Daoy (cell line): Measurements from ENCODE around the gene ANKMY2. TPM values are rescaled to one million over a fixed set of nuclear protein-coding genes. Genes with fewer than 3 reads are reported as not detected.
"Not testable (repeated sequence)": the region's sequence is repeated elsewhere in the genome, so short reads cannot be mapped to it uniquely, and the experiment has no call there.

Experiments used
- DNase-seq: peaks from one replicate; pipeline ENCODE4 v3.0.0-alpha.2; 2015; ENCODE audit warnings: low read depth
- total RNA-seq: library from RNA; depleted of rRNA; stranded (reverse); fragments of >200 nt; shearing (Covaris generic); gene quantifications from 2 replicates; pipeline ENCODE4 v1.2.3, GENCODE V29; 2014

ANKMY2 gene
- total RNA-seq, 1 experiment from 2014 or later: 21.9 TPM

DNA sequence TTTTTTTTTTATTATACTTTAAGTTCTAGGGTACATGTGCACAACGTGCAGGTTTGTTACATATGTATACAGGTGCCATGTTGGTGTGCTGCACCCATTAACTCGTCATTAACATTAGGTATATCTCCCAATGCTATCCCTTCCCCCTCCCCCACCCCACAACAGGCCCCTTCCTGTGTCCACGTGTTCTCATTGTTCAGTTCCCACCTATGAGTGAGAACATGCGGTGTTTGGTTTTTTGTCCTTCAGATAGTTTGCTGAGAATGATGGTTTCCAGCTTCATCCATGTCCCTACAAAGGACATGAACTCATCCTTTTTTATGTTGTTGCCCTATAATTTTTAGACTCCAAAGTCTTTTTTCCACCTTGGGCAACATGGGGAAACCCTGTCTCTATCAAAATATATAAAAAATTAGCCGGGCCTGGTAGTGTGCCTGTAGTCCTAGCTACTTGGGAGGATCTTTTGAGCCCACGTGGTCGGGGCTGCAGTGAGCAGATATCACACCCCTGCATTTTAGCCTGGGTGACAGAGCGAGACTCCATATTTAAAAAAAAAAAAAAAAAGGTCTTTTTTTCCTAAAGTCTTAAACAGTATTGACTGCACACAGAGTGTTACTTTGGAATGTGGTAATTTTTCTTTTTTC, 14.4 kb upstream of the ANKMY2 start:
- DNase-seq: not testable (repeated sequence)

DNA sequence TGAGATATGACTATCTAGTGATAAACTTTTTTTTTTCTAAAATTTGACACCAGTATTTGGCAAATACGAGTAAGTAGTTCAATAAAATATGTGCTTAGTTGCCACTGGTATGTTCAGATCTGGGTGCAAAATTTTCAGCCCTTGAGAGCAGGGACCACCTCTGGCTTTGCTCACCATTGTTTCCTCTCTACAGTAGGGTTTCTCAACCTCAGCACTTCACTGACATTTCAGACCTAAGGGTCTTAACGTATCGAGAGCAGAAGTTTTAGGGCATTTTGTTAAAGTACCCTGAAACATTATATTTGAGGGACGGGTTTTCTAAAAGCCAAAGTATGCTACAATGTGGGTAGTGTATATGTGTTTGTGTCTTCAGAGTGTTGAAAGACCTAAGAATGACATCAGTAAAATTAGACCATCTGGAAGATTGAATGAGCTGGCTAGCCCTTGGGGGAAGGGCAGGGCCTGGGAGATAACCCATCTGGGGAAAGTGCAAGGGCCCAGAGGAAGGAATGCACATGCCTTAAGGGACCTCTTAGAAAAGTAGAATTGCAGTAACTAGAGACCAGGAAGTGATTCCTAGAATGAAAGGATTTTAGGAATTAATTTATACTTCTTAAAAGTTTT, 12.2 kb upstream of the ANKMY2 start:
- DNase-seq: peak; percentile 61

DNA sequence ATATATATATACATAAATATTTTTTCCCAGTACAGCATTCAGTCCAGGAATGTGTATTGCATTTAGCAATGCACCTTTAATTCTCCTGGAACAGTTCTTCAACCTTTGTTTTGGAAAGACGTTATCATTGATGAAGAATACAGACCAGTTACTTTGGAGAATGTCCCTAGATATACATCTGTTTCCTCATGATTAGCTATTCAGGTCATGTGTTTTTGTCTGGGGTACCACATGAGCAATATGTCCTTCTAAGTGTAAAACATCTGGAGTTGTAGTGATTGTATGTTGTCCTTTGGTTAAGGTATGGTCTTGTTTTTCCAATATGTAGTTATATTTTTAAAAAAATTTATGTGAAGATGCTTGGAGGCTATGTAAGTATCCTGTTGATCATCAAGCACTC, 10.6 kb upstream of the ANKMY2 start:
- no peak for DNase-seq

DNA sequence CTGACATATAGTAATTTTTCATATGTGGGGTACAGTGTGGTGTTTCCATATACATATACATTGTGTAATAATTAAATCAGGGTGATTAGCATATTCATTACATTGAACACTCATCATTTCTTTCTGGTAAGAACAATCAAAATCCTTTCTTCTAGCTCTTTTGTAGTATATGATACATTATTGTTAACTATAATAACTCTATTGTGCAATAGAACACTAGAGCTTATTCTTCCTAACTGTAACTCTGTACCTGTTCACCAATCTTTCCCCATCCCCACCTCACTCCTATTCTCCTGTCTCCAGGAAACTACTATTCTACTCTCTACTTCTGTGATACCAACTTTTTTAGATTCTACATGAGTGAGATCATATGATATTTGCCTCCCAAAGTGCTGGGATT, 9.8 kb upstream of the ANKMY2 start:
- no peak for DNase-seq

DNA sequence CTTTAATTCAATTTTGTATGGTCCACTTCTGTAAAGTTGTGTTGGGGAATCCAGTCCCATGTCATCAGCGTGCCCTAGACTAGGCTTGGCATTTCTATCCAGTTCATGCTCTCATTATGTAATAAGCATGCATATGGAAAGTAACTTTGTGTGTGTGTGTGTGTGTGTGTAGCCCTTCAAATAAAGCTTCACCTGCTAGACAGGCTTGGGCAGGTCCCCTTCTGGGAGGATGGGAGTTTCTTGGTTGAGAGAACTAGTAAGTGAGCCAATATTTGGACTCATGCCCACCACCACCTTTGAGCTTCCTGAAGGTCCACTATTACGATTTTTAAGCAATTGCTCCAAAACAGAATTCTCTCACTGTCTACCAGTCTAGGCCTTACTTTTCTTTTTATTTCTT, 7.3 kb upstream of the ANKMY2 start:
- no peak for DNase-seq

DNA sequence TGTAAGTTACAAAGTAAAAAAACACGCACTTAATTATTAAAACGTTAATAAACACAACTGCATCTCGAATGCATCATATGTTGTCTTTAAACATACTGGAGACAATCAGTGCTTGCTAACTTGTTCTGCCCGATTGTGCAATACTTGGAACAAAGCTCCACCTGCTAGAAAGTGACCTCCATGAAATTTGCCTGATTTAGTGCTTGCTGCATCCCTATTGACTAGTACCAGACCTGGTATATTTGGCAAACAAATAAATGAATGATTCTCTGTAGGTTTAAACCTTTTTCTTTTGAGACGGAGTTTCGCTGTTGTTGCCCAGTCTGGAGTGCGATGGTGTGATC, 6.7 kb upstream of the ANKMY2 start:
- DNase-seq: no peak

DNA sequence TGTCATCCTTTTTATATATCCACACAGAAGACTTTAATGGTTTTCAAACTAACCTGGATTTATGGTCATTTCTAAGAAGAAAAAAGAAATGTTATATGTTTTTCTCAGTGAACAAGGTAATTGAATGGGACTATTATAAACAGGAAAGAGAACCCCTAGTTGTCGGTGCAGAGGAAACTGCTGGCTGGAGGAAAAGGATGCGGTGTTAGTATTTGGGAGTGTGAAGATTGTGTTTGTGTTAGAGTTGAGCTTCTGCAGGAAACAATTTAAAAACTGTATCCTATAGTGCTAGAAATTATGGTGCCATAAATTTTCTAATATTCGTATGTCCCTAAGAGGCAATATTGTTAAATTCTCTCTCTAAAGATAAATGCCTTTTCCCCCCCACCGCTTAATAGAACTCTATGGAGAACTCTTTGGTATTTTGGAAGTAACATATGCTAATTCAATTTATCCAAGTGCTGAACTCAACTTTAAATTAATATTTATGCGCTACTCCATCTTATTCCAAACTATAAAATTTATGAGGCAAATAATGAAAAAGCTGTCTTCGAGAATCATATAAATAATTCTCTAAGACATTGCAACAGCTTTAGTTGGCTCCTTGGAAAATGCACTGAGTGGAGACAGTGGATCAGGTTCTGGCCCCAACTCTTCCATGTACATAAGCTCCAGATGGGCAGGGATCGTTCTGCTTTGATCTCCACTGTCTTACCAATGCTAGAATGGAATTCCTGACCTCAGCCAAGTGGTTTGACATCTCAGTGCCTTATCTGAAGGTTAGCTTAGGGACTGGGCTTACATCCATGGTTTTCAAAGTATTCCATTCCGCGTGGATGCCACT, 6.1 kb upstream of the ANKMY2 start:
- no peak for DNase-seq

DNA sequence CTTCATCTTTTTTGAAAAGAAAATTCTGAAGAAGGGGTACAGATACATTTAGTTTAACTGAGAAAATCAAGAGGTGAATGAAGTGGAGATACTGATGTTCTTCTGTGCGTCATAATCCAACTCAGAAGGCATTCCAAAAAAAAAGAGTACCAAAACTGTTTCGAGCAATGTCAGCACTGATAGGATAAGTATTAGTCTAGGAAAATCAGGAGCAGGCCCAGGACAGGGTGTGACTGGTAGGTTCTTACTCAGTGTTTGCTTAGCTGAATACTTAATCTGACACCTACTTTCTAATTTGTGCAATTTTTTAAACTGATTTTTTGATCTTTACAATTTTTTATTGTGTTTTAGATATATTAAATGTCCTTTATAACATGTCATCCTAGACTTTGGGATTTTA, 4.7 kb upstream of the ANKMY2 start:
- no peak for DNase-seq

DNA sequence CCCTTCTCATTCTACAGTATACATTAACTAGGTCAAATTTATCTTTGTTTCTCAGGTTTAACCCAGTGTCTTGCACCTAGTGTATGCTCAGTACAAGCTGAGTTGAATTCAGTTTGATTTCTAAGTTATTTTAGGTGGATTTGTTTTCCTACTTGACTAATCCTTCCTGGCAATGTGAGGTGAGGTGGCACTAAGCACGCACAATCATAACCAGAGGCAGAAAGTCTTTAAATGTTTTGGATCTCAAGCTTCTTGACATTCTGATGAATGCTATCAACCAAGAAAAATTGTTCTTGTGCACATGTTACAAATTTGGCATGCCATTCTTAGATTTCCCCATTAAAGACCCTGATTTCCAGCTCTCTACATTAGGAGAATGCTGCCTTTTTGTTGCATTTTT, 3.6 kb upstream of the ANKMY2 start:
- peak; percentile 48 for DNase-seq

DNA sequence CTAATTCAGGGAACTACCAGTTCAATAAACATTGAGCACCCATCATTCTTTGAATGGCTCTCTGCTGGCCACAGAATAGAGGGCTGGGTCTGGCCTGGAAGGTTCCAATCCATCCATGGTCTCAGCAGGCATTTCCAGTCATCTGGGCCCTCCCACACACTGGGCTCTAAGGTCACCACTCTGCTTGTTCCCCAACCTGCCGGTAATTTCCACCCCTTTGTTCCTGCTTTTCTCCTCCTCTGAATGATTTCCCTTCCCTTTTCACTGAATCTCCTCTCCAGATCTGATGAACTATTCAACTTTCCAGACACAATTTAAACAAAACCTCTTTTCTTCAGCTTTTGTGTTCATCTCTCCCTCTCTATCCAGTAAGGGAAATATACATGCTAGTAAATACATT, 3.0 kb upstream of the ANKMY2 start:
- no peak for DNase-seq

DNA sequence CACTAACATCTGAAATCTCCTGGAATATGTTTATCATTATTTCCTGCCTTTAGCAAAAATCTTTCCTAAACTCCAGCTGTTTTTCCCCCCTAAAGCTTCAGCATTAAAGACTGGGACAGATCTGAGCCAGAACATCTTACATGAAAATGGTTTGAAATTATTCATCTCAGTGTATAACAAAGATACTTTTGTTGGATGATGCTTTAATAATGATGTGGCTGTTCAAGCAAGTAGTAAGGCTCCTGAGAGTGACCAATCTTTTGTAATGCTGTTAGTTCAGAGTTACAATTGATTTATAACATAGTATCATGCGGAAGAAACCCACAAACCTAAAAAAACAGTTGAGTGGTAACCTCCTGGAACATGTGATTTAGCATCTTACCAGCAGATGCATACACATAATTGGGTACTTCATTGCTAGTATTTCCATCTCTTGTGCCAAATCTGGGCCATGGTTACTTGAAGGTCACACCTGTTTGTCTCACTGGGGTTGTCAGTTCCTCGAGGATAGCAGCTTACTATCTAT, 1.9 kb upstream of the ANKMY2 start:
- no peak for DNase-seq

DNA sequence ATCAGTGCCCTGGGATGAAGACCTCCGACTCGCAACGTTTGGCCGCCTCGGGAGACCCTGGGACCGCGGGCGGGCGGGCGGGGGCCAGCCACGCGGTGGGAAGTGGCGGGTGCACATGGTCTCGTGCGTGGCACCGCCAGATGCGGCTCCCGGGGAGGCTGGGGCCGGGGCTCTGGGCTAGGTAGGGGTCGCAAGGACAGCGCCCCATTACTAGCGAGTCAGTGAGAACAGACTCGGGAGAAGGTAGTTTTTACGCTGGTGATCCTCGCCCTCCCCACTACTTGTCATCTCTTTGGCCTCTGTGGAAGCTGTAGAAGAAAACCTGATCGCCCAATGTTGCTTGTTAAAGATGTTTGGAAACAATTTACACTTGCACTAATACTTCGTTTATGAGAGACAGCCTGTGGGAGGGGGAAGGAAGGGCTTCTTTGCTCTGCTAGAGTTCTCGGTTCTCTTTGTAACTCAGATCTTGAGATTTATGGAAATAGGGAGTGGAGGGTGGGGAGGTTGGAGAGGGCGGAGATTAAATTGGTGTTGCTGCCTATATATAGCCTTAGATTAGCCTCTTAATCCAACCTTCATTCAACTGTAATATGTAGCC, 1.0 kb upstream of the ANKMY2 start:
- DNase-seq: no peak

DNA sequence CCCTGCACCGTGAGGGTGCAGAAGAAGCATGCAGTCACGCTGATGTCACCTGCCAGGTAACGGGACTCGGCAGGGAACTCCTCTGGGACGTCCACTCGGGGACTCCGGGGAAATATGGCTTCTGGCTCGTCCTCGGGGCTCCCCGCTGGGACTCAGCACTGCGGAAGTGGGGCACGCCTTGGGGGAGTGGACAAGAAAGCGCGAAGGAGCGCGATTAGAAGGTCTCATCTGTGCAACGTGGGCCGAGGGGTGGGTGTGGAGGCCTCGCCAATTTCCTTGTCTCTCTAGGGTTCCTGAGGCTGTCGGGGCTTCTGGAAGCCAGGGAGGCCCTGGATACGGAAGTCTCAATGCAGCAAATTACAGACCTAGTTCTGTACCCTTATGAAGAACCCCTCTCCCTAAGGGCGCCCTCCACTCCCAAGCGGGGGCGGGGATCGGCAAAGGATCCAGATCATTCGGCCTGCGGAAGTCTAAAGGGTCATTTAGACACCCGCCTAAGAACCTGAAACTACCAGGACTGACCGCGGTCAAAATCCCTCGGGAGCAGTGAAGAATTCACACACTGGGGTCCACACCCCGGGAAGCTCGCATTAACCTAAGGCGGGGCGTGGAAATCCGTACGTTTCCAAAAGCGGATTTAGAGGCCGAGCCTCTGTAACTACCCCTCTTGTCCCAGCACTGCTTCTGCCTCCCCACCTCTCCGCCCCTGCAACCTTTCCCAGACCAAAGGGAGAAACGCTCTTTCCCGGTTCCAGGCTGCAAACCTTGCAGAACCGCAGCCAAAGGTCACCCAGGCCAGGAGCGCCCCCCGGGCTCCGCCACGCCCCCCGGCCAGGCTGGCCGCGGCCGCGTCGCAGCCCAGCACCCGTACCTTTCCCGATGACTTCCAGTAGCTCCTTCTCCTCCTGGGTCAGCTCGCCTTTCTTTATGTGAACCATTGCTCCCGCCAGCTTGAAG, 640 bp downstream of the ANKMY2 start:
- peak; percentile 63 for DNase-seq

DNA sequence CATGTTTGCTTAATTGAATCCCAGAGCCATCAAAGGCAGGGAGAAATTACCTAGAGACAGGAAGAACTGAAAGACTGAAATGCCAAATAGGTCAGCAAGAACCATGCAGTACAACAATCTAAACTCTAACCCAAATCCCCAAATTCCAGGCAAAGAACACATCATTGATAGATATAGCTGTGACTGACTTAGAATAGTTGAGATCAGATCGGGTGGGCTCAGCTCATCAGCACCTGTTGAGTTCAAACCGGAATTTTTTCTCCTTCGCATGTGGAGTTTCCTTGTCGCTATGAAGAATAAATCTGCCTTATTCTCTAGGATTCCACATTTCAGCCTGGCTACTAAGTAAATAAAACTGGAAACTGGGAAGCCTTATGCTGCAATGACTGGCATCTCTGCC, 1.4 kb downstream of the ANKMY2 start:
- no peak for DNase-seq

DNA sequence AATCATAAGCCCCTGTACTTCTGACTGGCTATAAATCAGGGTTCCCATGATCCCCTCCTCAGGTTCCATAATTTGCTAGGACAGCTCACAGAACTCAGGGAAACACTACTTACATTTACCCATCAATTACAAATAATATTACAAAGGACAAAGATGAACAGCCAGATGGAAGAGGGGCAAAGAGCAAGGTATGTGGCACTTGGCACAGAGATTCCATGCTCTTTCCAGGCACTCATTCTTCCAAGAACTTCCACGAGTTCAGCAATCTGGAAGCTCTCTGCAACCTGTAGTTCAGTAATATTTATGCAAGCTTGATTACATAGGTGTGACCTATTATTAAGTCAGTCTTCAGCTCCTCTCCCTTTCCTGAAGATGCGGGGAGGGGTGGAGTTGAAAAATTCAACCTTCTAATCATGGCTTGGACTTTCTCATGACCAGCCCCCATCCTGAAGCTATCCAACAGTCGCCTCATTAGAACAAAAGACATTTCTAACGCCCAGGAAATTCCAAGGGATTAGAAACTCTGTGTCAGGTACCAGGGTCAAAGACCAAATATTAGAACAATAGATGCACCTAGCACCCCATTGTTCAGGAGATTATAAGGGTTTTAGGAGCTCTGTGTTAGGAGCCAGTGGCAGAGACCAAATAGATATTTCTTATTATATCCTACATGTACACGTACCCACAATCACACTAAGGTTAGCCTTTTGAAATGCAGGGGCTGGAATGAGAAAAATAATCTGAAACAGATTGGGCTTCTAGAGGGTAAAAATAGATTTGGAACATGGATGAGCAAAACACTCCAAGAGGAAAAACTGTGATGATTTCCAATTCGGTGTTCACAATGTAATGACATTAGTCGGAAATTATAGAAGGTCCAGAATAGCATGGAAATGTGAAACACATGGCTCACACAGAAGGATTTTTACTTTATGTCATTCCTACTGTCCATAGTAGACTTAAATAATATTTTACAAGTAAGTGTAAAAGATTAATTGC, 7.0 kb downstream of the ANKMY2 start:
- no peak for DNase-seq

DNA sequence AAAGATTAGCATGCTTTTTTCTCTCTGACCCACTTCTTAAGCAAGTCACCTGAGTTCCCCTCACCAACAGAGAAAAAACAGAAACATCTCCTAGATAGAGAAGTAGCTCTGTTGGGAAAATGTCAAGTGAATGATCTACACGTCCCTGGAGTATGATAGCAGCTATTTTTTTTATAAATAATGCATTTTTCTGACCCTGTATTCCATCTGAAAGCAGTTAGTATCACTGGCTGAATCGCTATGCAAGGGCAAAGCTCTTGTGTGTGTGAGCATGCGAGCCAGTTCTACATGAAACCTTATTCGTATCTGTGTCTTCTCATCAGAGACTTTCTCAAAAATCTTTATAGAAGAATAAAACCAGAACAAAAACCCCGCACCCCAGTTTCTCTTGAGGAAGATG, 8.2 kb downstream of the ANKMY2 start:
- DNase-seq: no peak

DNA sequence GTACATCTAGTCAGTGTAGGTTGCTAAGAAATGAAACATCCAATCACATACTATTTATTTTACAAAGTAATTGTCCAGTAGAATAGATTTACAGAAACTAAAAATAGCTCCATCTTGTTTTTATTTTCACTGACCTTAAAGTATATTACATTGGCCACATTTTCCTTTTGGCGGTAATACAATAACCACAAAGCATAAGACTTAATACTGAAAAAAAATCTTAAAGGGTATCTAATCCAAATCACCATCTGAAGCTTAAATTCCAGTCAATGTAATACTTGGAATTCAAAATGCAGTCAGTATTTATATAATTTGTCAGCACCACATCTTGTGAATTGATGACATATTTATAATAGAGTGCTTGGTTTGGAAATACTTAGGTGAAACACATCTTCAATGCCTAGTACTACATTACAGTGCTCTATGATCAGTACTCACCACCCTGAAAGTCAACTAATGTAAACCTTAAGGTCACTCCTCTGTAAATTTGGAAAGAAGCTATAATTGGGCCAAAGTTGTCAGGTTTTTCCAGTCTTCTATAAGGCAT, 8.9 kb downstream of the ANKMY2 start:
- DNase-seq: no peak

DNA sequence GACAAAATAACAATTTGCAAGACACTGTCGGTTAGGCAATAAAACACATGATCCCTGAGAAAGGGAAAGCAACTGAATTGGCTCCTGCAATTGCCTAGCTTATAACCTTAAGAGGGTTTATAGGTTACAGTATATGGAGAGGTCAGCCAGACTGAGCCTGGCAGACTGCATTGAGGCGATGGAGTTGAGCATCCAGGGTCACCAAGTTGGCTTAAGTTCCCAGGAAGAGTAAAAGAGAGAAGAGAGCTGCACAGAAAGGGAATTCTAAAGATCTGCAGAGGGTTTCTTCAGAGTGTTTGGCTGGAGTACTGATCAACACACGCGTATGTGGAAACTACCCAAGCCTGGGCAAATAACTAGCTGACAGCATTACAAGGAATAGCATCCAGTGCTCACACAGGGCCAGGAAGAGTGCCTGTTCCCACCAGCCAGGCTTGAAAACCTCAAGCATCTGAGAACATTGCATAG, 11.2 kb downstream of the ANKMY2 start:
- no peak for DNase-seq

DNA sequence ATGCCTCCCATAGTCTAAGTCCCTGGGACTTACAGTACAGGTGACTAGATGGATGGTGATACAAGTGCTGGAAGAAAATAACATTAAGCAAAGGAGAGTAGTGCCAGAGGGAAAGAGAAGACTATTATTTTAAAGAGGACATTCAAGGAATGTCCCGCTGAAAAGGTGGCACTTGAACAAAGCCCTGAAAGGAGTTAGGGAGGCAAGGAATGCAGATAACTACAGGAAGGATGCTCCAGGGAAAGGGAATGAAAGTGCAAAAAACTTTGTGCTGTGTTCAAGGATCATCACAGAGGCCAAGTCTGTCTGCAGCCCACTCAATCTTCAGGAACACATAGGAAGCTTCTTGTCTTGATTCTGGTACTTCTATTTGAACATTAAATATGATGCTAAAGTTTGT, 14.9 kb downstream of the ANKMY2 start:
- DNase-seq: no peak

DNA sequence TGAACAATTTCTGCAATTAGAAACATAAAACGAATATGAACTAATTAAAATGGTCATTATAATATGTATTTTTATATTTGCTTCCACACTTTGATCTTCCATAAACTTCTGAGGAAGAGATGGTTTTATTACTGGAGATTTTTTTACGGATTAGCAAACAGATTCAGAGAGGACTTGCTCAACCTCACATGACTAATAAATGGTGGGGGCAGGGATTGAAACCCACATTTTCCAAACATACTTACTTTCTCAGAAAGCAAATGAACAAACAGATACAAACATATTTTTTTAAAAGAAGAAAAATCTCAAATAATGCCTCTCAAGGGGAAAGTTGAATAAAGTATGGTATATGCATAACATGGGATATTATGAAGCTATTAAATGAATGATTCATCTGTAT, 18.3 kb downstream of the ANKMY2 start:
- DNase-seq: no peak
